K562 (cell line): ENCODE results near the gene DIAPH3. TPM values are rescaled to one million over a fixed set of nuclear protein-coding genes. Genes with fewer than 3 reads are reported as not detected.

Experiments used
- ATAC-seq: fragments of 200-7000 bp; cut with Tn5 transposase; 3 replicates; pipeline ENCODE4 v1.9.1; 2020; ENCODE audit warnings: moderate library complexity
- BruUV-seq: library from RNA; stranded (reverse); fragments of 400-500 nt; replicated peaks from 2 replicates; lab custom pipeline; 2021; lab: Mats Ljungman, UMichigan
- CTCF ChIA-PET: fragments of 300-600 bp; formaldehyde crosslinking; extraction: SDS; loops from one replicate; lab custom pipeline; 2021; ENCODE audit warnings: low intra/inter-chr PET ratio; lab: Yijun Ruan, JAX
- POLR2A ChIA-PET: fragments of 300-600, 350-650 bp; sonication (Branson Sonifier 250); formaldehyde crosslinking; extraction: SDS; loops from one replicate; lab custom pipeline; 2021; ENCODE audit warnings: antibody characterized with exemption, inconsistent platforms; lab: Yijun Ruan, JAX
- DNase-seq, 4 experiments: peaks; one replicate each; pipeline versions ENCODE4 v3.0.0 to v3.0.0-alpha.2; 2011 to 2018; ENCODE audit warnings: low spot score in 3 of 4, mixed read lengths in 3 of 4; ENCODE audit errors: extremely low read depth in 1 of 4
- FAIRE-seq: peaks from 2 replicates; lab custom pipeline; 2011; peaks lifted over from hg19 to GRCh38; lab: Jason Lieb, UNC
- H2AFZ ChIP-seq: 2 replicates; pipeline ENCODE4 v1.6.0; 2011; ENCODE audit warnings: low read depth, low read length, control low read depth, inconsistent platforms
- H3K27ac ChIP-seq: fragments of 200-600 bp; 3 replicates; pipeline ENCODE4 v1.8.0; 2011; ENCODE audit warnings: low read depth, mild to moderate bottlenecking, control low read depth, inconsistent platforms, low read length, moderate library complexity, mixed read lengths; ENCODE audit errors: extremely low read depth
- H3K27me3 ChIP-seq, 2 experiments: fragments of 300-600 bp in 1 of 2; 2 replicates in 1 of 2; 3 replicates in 1 of 2; pipeline versions ENCODE4 v1.6.0 to v1.8.0; 2011; ENCODE audit warnings: inconsistent platforms in 2 of 2, low read length in 2 of 2, mild to moderate bottlenecking in 1 of 2, mixed read lengths in 1 of 2, moderate library complexity in 1 of 2; ENCODE audit not compliant: control insufficient read depth in 2 of 2, insufficient read depth in 2 of 2
- H3K36me3 ChIP-seq: fragments of 300-600 bp; 3 replicates; pipeline ENCODE4 v1.8.0; 2011; ENCODE audit warnings: mild to moderate bottlenecking, low read length, inconsistent platforms; ENCODE audit not compliant: control insufficient read depth, insufficient read depth
- H3K4me1 ChIP-seq, 2 experiments: fragments of 200-600 bp in 1 of 2; replicated peaks in 1 of 2; 2 replicates in 1 of 2; 3 replicates in 1 of 2; pipeline versions ENCODE4 v1.5.1 to v1.8.0; 2011; ENCODE audit warnings: inconsistent platforms in 2 of 2, low read length in 2 of 2, mild to moderate bottlenecking in 1 of 2, mixed read lengths in 1 of 2, moderate library complexity in 1 of 2; ENCODE audit not compliant: control insufficient read depth in 2 of 2, insufficient read depth in 2 of 2
- H3K4me2 ChIP-seq: 2 replicates; pipeline ENCODE4 v1.6.1; 2011; ENCODE audit warnings: low read length, control low read depth, inconsistent platforms, mixed read lengths; ENCODE audit not compliant: insufficient read depth
- H3K4me3 ChIP-seq: fragments of 200-600 bp; sonication (generic), shearing (Covaris generic); 2 replicates; pipeline ENCODE4 v1.5.1; 2016; ENCODE audit warnings: control low read depth, inconsistent platforms
- H3K79me2 ChIP-seq: fragments of 200-600 bp; 3 replicates; pipeline ENCODE4 v1.8.0; 2011; ENCODE audit warnings: low read length, inconsistent platforms; ENCODE audit not compliant: control insufficient read depth, insufficient read depth
- H3K9ac ChIP-seq, 2 experiments: 2 replicates each; pipeline versions ENCODE4 v1.6.0 to v1.6.1; 2011; ENCODE audit warnings: low read depth in 2 of 2, low read length in 2 of 2, control low read depth in 1 of 2, inconsistent platforms in 1 of 2, mild to moderate bottlenecking in 1 of 2, mixed read lengths in 1 of 2; ENCODE audit not compliant: insufficient read depth in 1 of 2
- H3K9me1 ChIP-seq: one replicate; pipeline ENCODE4 v1.6.0; 2011; ENCODE audit warnings: inconsistent platforms, mild to moderate bottlenecking, low read length, moderate library complexity; ENCODE audit not compliant: control insufficient read depth, insufficient read depth
- H3K9me3 ChIP-seq: replicated peaks from 2 replicates; pipeline ENCODE4 v1.5.1; 2011; ENCODE audit warnings: low read depth, low read length, inconsistent platforms; ENCODE audit not compliant: control insufficient read depth, insufficient read depth
- H4K20me1 ChIP-seq: replicated peaks from 2 replicates; pipeline ENCODE4 v1.6.1; 2011; ENCODE audit warnings: low read length, inconsistent platforms, mixed read lengths; ENCODE audit not compliant: control insufficient read depth, insufficient read depth
- ATF1 ChIP-seq, 2 experiments: fragments of 450-650 bp in 1 of 2; IDR thresholded peaks; 2 replicates each; pipeline ENCODE4 v1.6.1; 2016; ENCODE audit warnings: missing compliant biosample characterization in 1 of 2, missing genetic modification characterization in 1 of 2
- CAMTA2 ChIP-seq: fragments of 250-450 bp; sonication (Bioruptor Pico); conservative IDR thresholded peaks from 2 replicates; pipeline ENCODE4 v1.5.1; 2022
- CBX3 ChIP-seq, 2 experiments: IDR thresholded peaks; 1 replicate in 1 of 2; 2 replicates in 1 of 2; pipeline ENCODE4 v1.6.1; 2012; ENCODE audit warnings: inconsistent platforms in 2 of 2, low read length in 2 of 2, borderline replicate concordance in 1 of 2, control low read depth in 1 of 2
- KDM5B ChIP-seq: fragments of 200-600 bp; sonication (generic); IDR thresholded peaks from 2 replicates; pipeline ENCODE4 v1.6.1; 2012; ENCODE audit warnings: low read depth, mild to moderate bottlenecking, moderate library complexity, low read length, control low read depth, inconsistent platforms; ENCODE audit not compliant: insufficient replicate concordance
- ZBTB17 ChIP-seq: fragments of 450-650 bp; formaldehyde crosslinking; IDR thresholded peaks from 2 replicates; pipeline ENCODE4 v1.4.0; 2020; ENCODE audit warnings: mild to moderate bottlenecking
- whole genome bisulfite sequencing: fragments of 100-300 bp; shearing (Covaris generic); methylation state at CpG from one replicate; pipeline ENCODE4 v1.1.6; 2016; ENCODE audit warnings: low coverage, mixed read lengths; ENCODE audit not compliant: insufficient coverage; ENCODE audit errors: missing lambda C conversion rate; 5-methylcytosine and 5-hydroxymethylcytosine counted together
- in situ Hi-C: fragments of 300-500 bp; cut with MboI; formaldehyde crosslinking; loops from 4 replicates; pipeline ENCODE4 v1.15.0; 2018; ENCODE audit warnings: inconsistent platforms, mixed read lengths
- intact Hi-C: fragments of 100-400 bp; cut with micrococcal nuclease; formaldehyde crosslinking; loops from 2 replicates; pipeline ENCODE4 v1.14.2; 2022
- polyA plus RNA-seq, 8 experiments: library from polyadenylated mRNA; depleted of rRNA in 4 of 8; stranded (reverse) in 5 of 8; unstranded in 3 of 8; fragments of >200 nt; fragmentation: Nextera tagmentation in 2 of 8; fragmentation: Illumina TruSeq in 1 of 8; extraction: Ambion mirVana in 2 of 8; extraction: Trizol in 1 of 8; gene quantifications; 2 replicates each; pipeline versions ENCODE4 v1.2.1 to v1.2.3, GENCODE V29; 2011 to 2014; ENCODE audit warnings: inconsistent platforms in 1 of 8, missing spikeins in 1 of 8
- total RNA-seq, 7 experiments: library from RNA; depleted of rRNA in 6 of 7; stranded (reverse); fragments of >200 nt in 6 of 7; fragmentation: Illumina TruSeq in 2 of 7; extraction: Trizol in 2 of 7; gene quantifications; 2 replicates each; pipeline versions ENCODE4 v1.2.1 to v1.2.3, GENCODE V29; 2011 to 2021; ENCODE audit warnings: low replicate concordance in 1 of 7
- TF ChIP-seq, protein P1 (sequence below): fragments of 450-650 bp; formaldehyde crosslinking; IDR thresholded peaks from 2 replicates; pipeline ENCODE4 v1.4.0; 2020; ENCODE audit warnings: mild to moderate bottlenecking

The DIAPH3 gene
- total and polyA plus RNA-seq, 9 of the 15 experiments (the other 6 are each of a cell fraction or from before 2014, with no cell fraction given), result 9.0 to 18.7 (median 14.7) TPM

DNA sequence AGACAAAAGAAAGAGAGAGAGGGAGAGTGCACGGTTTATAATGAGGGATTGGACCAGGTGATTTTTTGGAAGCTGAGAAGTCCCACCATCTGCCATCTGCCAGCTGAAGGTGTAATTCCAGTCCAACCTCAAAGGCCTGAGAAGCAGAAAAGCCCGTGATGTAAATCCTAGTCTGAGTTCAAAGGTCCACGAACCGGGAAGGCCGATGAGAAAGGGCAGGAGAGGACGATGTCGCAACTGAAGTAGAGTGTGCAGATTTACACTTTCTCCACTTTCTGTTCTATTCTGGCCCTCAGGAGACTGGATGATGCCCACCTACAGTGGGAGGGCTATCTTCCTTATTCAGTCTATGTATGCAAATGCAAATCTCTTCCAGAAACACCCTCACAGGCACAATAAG lies 500.0 kb downstream of the DIAPH3 start:
- no peaks in the 10 kb centered on the region for H3K36me3 ChIP-seq
- H3K4me2 ChIP-seq, result no peak overlapping the region
- no peak for FAIRE-seq
- no peak overlapping the region for H3K4me3 ChIP-seq
- H3K27ac ChIP-seq, result no peak overlapping the region
- ATAC-seq, result no peak
- intact Hi-C loops (no loop called here), in situ Hi-C loops (no loop called here)
- H3K4me1 ChIP-seq, result no peaks in the 10 kb centered on the region
- no peaks in the 10 kb centered on the region for H3K9me3 ChIP-seq
- H3K79me2 ChIP-seq, result no peaks in the 10 kb centered on the region
- H3K27me3 ChIP-seq, result peaks cover 2 to 5% of the 10 kb centered on the region in 2 experiments; a peak in 3 of 5 replicates
- 65% methylated on average over 7 of the region's 7 CpGs for WGBS
- no peak overlapping the region for H3K9ac ChIP-seq
- no peak overlapping the region for H2AFZ ChIP-seq
- no peaks in the 10 kb centered on the region for H3K9me1 ChIP-seq
- POLR2A ChIA-PET, result interaction anchor here (0.6 kb wide), 1 partner anchor 180 kb away, joined by 3 read pairs; no protein-coding TSS in a partner anchor
- TF ChIP-seq ATF1 (CRISPR knock-in tag; IDR thresholded peaks at IDR 0.05), result no peak
- no peak for TF ChIP-seq ATF1 (tag; IDR thresholded peaks at IDR 0.05)
- TF ChIP-seq ZBTB17, result no peak
- TF ChIP-seq CBX3 (IDR thresholded peaks at IDR 0.05; ENCODE audit: borderline replicate concordance in 1 of 2, low read length in 2 of 2), result no peak
- TF ChIP-seq, protein P1, sequence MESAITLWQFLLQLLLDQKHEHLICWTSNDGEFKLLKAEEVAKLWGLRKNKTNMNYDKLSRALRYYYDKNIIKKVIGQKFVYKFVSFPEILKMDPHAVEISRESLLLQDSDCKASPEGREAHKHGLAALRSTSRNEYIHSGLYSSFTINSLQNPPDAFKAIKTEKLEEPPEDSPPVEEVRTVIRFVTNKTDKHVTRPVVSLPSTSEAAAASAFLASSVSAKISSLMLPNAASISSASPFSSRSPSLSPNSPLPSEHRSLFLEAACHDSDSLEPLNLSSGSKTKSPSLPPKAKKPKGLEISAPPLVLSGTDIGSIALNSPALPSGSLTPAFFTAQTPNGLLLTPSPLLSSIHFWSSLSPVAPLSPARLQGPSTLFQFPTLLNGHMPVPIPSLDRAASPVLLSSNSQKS (CRISPR knock-in tag), result no peak
- no peak for TF ChIP-seq CAMTA2 (CRISPR knock-in tag)
- TF ChIP-seq KDM5B, result no peak
- DNase-seq, result no peak
- no TSS peak for BruUV-seq
- CTCF ChIA-PET, result no interaction called here
- H4K20me1 ChIP-seq, result no peaks in the 10 kb centered on the region
